NCI-H748 treated with DMSO at 0.1 percent for 48 hours (cell line): ENCODE measurements around the gene CHST11.
"Not testable (repeated sequence)": the region's sequence is repeated elsewhere in the genome, so short reads cannot be mapped to it uniquely, and the experiment has no call there.

Experiments
- DNase-seq: peaks from one replicate; lab custom pipeline; 2025; lab: John Stamatoyannopoulos, UW

Gene CHST11

DNA sequence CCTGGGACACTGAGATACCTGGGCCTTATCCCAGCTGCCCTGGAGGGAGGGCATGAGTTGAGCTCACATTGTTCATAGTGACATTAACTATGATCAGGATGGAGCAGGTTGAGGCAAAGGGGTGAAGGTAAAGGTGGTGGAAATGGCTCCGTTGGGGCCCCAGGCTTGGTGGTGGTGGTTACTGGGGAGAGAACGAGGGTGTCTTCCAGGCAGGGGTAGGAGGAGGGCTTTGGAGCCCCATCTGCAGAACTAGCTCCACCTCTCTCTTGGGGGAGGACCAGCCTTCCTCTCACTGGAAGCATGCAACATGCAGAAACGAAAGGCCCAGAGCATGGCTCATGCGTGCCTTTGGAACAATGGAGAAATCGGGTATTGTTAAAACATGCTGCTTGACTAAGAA lies 284.3 kb downstream of the CHST11 start:
- DNase-seq, result no peak

DNA sequence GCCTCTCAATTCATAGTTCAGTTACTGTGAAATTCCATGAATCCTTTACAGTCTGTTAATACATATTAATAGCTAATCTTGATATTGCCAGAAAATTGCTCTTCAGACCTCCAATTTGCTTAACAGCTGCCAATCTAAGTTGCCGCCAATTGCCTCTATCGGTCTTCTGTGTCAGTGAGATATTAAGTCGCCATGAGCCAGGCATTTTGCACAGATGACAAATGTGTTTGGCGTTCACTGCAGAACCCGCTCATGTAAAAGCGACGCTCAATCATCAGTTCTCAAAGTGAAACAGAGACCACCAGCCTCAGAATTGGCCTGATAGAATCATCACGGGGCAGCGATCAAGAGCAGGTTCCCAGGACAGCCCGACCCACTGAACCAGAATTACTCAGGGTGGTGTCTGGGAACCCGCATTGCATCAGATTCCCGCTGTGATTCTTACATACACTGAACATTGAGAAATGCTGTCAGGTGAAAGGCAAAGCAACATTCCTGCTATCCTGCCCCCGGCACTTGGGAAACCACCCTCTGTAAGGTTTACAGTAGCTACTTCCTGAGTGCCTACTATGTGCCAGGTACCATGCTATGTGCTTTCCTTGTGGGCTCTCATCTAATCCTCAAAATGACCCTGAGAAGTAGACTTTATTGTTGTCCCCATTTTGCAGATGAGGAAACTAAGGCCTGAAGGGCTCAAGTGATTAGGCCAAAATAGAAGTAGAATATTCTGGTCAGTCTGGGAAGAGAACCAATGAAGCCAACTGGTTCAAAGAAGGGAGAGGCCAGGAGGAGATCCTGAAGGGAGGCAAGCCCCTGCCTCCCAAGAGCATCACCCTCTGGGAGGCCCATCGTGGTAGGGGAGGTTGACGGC lies 285.0 kb downstream of the CHST11 start:
- DNase-seq, result no peak

DNA sequence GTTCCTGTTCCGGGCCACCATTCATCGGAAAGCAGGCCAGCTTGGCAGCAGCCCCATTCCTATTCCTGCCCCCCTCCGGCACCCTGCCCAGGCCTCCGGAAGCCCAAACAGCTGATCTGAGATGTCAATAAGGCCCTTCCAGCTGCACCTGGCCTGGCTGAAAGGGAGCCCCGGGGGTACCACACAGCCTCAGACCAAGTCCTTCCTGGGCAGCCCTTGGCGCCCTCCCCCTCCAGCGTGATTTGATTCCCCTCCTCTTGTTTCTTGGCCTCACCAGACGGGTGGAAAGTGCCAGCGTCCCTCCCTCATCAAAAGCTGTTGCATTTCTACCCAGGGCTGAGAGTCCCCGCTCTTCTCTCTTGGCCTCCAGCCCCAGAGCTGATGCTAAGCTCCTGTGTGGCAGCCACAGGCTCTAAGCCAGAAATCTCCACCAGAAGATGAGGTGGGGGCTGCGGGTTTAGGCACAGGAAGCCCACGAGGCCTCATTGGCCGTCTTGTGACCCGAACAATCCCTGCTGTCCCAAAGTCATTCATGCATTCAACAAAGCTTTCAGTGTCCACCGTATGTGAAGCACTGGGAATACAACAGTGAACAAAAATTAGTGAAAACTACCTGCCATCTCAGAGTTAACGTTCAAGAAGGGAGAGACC lies 285.9 kb downstream of the CHST11 start:
- DNase-seq, result no peak

DNA sequence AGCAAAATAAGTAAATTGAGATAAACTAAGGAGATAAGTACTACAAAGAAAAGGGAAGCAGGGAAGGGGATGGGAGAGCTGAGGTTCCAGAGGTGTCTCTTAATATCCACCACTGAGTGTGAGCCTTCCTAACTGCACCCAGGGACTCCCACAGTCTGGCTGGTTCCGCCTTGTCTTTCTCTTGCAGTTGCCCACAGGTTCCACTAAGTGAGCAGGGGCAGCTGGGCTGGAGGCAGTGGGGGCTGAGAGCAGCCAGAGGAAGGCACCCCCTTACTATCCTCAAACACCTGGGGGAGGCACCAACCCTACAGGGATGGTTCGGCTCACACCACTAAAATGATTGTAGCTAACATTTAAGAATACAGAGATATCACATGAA lies 286.4 kb downstream of the CHST11 start:
- DNase-seq, result no peak

DNA sequence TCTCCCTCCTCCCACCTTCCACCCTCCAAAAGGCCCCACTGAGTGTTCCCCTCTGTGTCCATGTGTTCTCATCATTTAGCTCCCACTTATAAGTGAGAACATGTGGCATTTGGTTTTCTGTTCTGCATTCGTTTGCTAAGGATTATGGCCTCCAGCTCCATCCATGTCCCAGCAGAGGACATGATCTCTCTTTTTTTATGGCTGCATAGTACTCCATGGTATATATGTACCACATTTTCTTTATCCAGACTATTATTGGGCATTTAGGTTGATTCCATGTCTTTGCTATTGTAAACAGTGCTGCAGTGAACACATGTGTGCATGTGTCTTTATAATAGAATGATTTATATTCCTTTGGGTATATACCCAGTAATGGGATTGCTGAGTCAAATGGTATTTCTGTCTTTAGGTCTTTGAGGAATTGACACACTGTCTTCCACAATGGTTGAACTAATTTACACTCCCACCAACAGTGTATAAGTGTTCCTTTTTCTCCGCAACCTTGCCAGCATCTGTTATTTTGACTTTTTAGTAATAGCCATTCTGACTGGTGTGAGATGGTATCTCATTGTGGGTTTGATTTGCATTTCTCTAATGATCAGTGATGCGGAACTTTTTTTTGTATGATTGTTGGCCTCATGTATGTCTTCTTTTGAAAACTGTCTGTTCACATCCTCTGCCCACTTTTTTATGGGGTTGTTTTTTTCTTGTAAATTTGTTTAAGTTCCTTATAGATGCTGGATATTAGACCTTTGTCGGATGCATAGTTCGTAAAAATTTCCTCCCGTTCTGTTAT lies 287.2 kb downstream of the CHST11 start:
- not testable (repeated sequence) for DNase-seq

DNA sequence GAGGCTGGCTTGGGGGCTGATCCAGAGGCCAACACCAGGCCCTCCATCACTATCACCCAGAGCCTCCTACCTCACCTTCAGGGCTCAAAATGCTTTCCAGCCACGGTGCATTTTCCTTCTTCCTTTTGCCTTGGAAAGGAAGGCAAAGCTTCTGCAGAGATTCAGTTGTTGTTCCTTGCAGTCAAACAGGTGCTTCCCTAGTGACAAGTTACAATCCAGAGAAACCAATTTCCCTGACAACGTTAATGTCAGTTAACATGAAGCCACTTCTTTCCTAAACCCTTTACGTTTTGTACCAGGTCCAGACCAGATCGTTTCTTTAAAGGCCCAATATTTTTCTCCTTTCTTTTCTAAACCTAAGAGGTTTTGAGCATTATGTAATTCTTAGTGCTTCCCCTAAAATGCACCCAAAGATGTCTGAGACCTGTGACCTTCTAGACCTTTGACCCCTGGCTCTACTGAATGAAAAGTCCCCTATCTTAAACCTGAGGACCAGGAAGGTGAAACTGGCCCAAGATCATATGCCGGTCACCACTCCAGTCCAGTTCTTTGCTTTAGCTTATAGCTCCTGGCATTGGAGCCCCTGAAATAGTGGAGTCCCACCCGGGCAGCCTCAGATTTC lies 289.8 kb downstream of the CHST11 start:
- DNase-seq, result no peak

DNA sequence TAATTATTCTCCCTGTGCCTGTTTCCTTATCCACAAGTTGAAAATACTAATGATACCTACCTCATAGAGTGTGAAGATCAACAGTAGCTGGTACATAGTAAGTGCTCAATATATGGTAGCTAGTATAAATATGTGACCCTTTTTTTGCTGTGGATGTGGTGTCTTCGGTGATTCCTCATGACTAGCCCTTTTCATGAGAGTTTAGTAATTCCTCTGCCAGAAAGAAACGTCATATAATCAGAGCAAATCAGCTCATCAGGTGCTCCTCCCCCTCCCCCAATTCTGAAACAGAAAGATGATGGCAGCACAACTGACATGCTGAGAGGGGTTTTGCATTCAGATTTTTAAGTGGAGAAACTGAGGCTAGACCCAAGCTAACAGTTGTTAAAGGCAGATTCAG lies 290.6 kb downstream of the CHST11 start:
- no peak for DNase-seq

DNA sequence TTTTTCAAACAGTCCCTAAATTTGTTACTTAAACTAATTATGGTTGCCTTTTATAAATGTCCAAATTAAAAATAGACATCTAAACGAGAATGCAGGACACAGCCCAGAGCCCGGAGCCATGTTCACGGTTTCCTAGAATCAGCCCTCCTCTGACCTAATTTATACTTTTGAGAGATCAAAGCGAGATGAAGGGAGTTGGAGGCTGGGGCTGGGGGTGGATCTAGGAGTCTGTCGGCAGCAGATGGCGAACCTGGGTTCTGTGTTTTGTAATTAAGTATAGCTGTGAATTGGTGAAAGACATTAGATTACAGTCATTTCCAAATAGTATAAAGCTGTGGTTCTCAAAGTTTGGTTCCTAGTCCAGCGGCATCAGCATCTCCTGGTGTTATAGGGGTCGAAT lies 291.2 kb downstream of the CHST11 start:
- no peak for DNase-seq

DNA sequence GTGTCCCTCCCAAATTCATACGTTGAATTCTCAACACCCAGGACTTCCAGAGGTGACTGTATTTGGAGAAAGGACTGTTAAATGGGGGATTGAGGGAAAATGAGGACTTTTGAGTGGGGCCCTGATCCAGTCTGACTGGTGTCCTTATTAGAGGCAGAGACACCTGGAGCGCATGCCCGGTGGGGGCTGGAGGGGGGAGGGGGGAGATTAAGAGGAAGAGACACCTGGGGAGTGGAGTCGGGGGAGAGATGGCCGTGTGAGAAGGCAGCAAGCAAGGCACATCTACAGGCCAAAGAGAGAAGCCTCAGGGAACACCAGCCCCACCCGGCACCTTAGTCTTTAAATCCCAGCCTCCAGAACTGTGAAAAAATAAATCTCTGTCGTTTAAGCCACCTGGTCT lies 291.6 kb downstream of the CHST11 start:
- DNase-seq, result no peak

DNA sequence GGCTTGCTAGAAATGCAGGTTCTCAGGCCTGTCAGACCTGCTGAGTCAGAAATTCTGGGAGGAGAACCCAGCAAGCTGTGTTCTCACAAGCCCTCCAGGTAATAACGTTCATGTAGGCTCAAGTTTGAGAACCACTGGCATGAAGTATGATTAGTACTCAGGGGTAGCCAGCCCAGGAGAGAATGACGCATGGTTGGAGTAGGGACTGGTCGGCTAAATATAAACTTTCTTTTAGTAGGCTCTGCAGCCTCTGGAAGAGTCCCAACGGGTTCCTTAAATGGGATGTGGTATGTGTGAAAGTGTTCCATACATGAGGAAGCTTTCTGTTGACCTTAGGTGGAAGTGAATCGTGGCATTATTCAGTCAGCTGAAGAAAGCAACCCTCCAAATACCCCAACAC lies 292.0 kb downstream of the CHST11 start:
- no peak for DNase-seq

DNA sequence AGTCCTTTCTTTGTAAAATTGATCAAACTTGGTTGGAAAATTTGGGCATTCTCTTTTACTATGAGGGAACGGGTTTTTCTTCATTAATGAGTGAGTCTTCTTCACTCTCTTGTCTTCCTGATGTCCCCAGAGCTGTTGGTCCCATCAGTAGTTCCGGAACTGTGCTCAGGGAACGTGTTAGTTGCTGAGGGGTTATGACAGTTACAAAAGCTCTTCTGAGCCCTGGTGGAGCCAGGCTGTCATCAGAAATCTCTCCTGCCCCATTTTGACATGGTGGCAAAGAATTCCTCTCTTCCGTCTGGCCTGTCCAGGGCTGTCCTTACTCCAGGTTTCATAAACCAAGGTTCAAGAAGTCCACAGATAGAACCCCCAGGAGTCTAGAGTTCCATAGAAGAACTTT lies 292.8 kb downstream of the CHST11 start:
- DNase-seq, result no peak

DNA sequence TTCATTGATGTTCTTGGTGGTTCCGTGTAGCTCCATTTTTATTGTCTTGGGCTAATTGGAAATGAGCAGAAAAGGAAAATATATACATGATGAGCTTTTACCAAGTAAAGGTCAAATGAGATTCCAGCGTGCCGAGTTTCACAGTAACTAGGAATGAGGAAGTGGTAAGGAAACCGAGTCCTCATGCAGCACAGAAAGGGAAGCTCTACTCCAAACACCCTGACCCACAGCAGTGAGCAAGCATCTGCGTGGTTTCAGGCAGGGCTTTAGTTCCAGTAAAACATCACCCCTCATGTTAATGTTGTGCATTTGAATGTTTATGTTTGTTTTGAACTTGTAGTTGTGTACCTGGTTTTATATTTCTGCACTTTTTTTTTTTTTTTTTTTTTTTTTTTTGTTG lies 293.3 kb downstream of the CHST11 start:
- DNase-seq, result no peak

DNA sequence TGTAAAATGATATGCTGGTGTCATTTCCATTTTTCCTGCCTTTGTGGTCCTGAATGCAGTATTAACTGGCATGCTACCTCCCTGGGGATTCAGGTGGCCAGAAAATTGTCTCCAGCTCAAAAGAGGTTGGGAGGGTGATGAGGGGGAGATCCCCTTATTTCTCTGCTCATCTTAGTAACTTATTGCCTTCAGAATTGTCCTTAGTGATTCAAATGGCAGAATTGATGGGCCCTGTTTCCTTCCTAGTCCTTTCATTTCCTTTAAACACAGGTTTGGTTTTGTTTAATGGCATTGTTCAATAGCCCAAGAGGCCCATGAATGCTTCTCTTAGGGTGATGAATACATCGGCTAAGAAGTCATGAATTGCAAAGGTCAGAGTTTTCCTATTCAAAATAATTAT lies 294.4 kb downstream of the CHST11 start:
- no peak for DNase-seq

DNA sequence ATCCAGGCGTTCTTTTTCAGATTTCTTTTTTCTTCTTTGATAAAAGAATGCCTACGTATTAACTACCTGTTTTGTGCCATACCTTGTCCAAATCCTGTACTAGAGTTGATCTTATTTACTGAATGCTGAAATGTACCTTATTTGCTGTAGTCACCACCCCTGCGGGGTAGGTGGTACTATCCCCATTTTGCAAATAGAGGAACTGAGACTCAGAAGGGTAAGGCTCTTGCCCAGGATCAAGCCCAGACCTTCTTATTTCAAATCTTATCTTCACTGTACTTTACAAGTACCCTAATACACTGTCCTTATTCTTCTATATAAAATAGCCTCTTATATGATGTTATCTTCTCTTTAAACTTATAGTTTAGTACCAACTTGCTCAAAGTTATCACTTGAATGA lies 294.8 kb downstream of the CHST11 start:
- no peak for DNase-seq

DNA sequence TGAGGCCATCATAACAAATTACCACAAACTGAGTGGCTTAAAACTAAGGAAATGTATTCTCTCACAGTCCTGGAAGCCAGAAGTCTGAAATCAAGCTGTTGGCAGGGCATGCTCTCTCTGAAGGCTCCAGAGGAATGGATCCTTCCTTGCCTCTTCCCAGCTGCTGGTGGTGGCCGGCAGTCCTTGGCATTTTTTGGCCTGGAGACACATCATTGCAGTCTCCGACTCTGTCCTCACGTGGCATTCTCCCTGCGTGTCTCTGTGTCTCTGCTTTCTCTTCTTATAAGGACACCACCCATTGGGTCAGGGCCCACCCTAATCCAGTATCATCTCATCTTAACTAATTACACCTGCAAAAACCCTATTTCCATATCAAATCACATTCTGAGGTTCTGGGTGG lies 295.3 kb downstream of the CHST11 start:
- no peak for DNase-seq

DNA sequence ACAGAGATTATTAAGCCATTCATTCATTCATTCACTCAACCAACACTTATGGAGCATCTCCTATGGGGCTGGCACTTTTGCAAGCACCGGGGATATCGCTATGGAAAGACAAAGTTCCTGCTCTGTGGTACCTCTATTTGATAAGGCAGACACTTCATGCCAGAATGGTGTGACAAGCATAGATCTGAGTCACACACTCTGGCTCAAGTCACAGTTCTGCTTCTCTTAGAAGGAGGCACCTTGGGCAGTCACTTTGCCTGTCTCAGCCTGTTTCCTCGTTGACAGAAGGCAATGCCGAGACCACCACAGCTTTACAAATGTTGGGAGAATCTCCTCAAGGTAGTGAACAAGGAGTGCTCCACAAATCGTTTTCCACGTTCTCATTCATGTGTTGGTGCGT lies 296.1 kb downstream of the CHST11 start:
- no peak for DNase-seq

DNA sequence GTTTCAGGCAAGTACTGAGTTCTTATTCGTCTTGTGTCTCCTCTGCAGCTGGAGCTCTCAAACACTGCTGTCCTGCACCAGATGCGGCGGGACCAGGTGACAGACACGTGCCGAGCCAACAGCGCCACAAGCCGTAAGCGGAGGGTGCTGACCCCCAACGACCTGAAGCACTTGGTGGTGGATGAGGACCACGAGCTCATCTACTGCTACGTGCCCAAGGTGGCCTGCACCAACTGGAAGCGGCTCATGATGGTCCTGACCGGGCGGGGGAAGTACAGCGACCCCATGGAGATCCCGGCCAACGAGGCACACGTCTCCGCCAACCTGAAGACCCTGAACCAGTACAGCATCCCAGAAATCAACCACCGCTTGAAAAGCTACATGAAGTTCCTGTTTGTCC lies 300.2 kb downstream of the CHST11 start:
- no peak for DNase-seq

DNA sequence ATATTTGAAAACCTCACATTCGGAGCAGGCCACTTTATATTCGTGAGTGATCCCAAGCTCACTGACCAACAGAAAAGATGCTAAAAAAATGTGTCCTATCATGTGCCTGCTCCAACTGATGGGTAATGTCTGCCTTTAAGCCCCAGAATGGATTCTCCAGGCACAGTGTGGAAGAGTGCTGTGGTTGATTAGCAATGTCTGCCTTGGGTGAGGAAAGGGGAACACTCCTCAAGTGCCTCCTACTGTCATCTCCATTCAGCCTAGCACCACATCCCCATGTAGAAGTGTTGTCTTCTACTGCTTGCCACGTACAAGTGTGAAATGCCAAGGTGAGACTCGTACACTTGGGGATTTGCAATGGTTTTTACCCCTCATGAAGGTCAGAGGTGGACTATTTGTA lies 302.0 kb downstream of the CHST11 start:
- no peak for DNase-seq

DNA sequence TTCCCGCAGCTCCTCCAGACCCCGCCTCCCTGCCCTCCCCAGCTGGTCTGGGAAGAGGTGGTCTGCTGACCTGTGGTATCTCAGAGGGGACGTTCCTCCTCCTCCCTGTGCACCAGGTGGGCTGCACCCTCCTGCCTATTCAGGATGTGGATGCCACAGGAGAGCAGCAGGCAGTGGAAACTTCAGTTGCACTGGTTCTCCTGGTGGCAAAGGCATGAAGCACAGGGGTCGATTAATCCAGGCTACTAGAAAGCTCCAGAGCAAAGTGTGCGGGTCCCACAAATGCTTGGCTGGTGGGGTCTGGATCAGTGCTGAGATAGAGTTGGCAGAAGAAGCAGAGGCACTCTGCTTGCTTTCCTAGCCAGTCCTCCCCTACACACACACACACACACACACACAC lies 304.3 kb downstream of the CHST11 start:
- no peak for DNase-seq

DNA sequence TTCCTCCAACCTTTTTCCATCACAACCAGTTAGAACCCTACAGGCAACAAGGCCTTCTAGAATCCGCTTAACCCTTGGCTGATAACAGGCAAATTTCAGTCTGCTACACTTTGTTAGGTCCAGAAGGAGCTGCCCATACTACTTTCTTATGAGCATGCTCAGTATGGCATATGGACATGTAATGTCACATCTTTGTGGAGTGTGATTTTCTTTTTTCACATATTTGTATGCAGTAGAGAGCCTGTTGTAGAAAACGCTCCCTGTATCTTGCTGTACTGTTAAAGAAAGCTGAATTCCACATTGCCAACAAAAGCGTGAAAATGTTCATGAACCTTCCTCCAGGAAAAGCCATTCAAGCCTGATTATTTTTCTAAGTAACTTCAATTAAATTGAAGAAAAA lies 304.9 kb downstream of the CHST11 start:
- DNase-seq, result no peak

DNA sequence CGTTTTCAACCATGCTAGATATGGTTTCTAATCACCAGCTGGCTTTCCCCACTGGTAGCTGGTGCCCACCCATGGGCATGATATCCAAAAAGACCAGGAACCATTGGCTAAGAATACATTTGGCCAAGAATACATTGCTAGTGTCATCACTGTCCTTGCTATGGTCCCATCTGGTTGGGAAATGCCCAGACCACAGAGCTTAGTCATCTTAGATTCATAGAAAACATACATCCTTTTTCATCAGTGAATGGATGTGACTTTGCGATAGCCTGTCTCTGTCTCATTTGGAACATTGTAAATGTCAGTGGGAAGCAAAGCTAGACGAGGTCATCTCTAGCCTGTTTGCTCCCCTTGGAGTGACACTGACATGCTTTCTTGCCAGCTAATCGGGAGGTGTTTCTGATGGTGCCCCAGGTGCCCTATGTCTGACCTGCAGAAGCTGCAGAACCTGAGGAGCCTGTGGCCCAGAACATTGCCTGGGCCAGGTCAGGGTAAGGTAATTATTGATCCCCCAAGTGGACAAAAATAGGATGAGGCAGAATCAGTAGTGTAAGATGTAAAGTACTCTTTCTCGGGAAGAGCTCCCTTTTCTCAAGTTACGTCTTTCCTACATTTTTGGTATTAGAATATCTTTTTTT lies 306.5 kb downstream of the CHST11 start:
- no peak for DNase-seq
